Esophagus squamous epithelium (tissue), 5 donors: ENCODE measurements around the gene ITGA8. TPM values are rescaled to one million over a fixed set of nuclear protein-coding genes. Genes with fewer than 3 reads are reported as not detected.

ENCODE experiments used
- DNase-seq: peaks from one replicate; lab custom pipeline; 2025; lab: John Stamatoyannopoulos, UW
- H3K27ac ChIP-seq, 4 donors: fragments of 200-600 bp; sonication (generic); one replicate each; pipeline ENCODE4 v1.5.1; 2016 to 2019; ENCODE audit warnings: mild to moderate bottlenecking in 1 of 4
- H3K27me3 ChIP-seq, 4 donors: fragments of 200-600 bp; sonication (generic); 1 replicate in 3 of 4; 2 replicates in 1 of 4; pipeline versions ENCODE4 v1.5.1 to v1.6.0; 2017 to 2021; ENCODE audit warnings: antibody characterized with exemption in 1 of 4
- H3K36me3 ChIP-seq, 3 donors: fragments of 200-600 bp; sonication (generic); one replicate each; pipeline ENCODE4 v1.5.1; 2016 to 2019
- H3K4me1 ChIP-seq, 3 donors: fragments of 200-600 bp; sonication (generic); one replicate each; pipeline ENCODE4 v1.5.1; 2017 to 2019
- H3K4me3 ChIP-seq, 4 donors: fragments of 200-600 bp; sonication (generic); 1 replicate in 3 of 4; 2 replicates in 1 of 4; pipeline ENCODE4 v1.5.1; 2016 to 2019; ENCODE audit warnings: mild to moderate bottlenecking in 2 of 4, moderate library complexity in 1 of 4
- H3K9me3 ChIP-seq, 3 donors: fragments of 200-600 bp; sonication (generic); one replicate each; pipeline ENCODE4 v1.5.1; 2016 to 2019
- CTCF ChIP-seq, 6 experiments: fragments of 450-650 bp in 4 of 6; fragments of 200-600 bp in 2 of 6; sonication (generic) in 2 of 6; IDR thresholded peaks; one replicate each; pipeline ENCODE4 v1.5.1; 2016 to 2019; ENCODE audit warnings: antibody characterized with exemption in 6 of 6, mild to moderate bottlenecking in 4 of 6, moderate library complexity in 4 of 6
- POLR2A ChIP-seq, 4 donors: fragments of 450-650 bp; IDR thresholded peaks; one replicate each; pipeline ENCODE4 v1.6.1; 2017; ENCODE audit warnings: antibody characterized with exemption in 4 of 4, mild to moderate bottlenecking in 4 of 4, moderate library complexity in 3 of 4
- WGBS, 2 donors: methylation state at CpG; one replicate each; pipeline ENCODE4 v1.1.5; 2018; 5-methylcytosine and 5-hydroxymethylcytosine counted together
- intact Hi-C: fragments of 100-400 bp; cut with DNase I; formaldehyde crosslinking; loops from one replicate; pipeline ENCODE4 v1.15.0; 2022
- total RNA-seq, 4 donors: library from RNA; depleted of rRNA; stranded (reverse); fragments of >200 nt; gene quantifications; one replicate each; pipeline ENCODE4 v1.1.0, GENCODE V29; 2016
- donor health status: DM: yes; HTN: yes; CAD: no.

Gene ITGA8
- total RNA-seq, 4 donors from 2014 or later = 1.0 to 22.5 (median 7.5) TPM

- TF ChIP-seq CTCF (IDR thresholded peaks at IDR 0.05) = no peak
- TF ChIP-seq POLR2A (IDR thresholded peaks at IDR 0.05) = no peak
- DNase-seq = no peak
- no peaks in the 10 kb centered on the region for H3K4me1 ChIP-seq
- intact Hi-C loops = no loop called here
- no peaks in the 10 kb centered on the region for H3K27me3 ChIP-seq
- whole genome bisulfite sequencing, 2 donors = 64 to 71% methylated on average over 4 of the region's 4 CpGs
- no peak overlapping the region for H3K27ac ChIP-seq
- H3K36me3 ChIP-seq = no peaks in the 10 kb centered on the region
- no peaks in the 10 kb centered on the region for H3K9me3 ChIP-seq
- H3K4me3 ChIP-seq = no peak overlapping the region
Observed at GRCh38 chr10:15591937-15592336, 127.8 kb downstream of the ITGA8 start.

GRCh38 chr10:15591431-15591830, 128.3 kb downstream of the ITGA8 start:
- H3K27me3 ChIP-seq = no peaks in the 10 kb centered on the region
- no peak overlapping the region for H3K4me3 ChIP-seq
- H3K4me1 ChIP-seq = no peaks in the 10 kb centered on the region
- no peak for DNase-seq
- H3K9me3 ChIP-seq = no peaks in the 10 kb centered on the region
- intact Hi-C loops = no loop called here
- no peak overlapping the region for H3K27ac ChIP-seq
- WGBS, 2 donors = 64 to 71% methylated on average over 2 of the region's 2 CpGs
- H3K36me3 ChIP-seq = no peaks in the 10 kb centered on the region
- TF ChIP-seq CTCF (IDR thresholded peaks at IDR 0.05) (no peak), POLR2A (IDR thresholded peaks at IDR 0.05) (no peak)

- no peak overlapping the region for H3K27ac ChIP-seq
- H3K4me3 ChIP-seq = no peak overlapping the region
- no peaks in the 10 kb centered on the region for H3K27me3 ChIP-seq
- no peaks in the 10 kb centered on the region for H3K36me3 ChIP-seq
- DNase-seq = no peak
- TF ChIP-seq CTCF (IDR thresholded peaks at IDR 0.05) (no peak), POLR2A (IDR thresholded peaks at IDR 0.05) (no peak)
- H3K4me1 ChIP-seq = no peaks in the 10 kb centered on the region
- 50 to 52% methylated on average over 9 of the region's 9 CpGs for WGBS, 2 donors
- intact Hi-C loops = no loop called here
- H3K9me3 ChIP-seq = no peaks in the 10 kb centered on the region
Observed at GRCh38 chr10:15588635-15589508, 130.8 kb downstream of the ITGA8 start.

GRCh38 chr10:15588151-15588550, 131.6 kb downstream of the ITGA8 start:
- DNase-seq = no peak
- intact Hi-C loops = no loop called here
- no peaks in the 10 kb centered on the region for H3K36me3 ChIP-seq
- no peak overlapping the region for H3K27ac ChIP-seq
- WGBS, 2 donors = 69 to 71% methylated on average over 5 of the region's 5 CpGs
- no peaks in the 10 kb centered on the region for H3K27me3 ChIP-seq
- TF ChIP-seq CTCF (IDR thresholded peaks at IDR 0.05) (no peak), POLR2A (IDR thresholded peaks at IDR 0.05) (no peak)
- no peaks in the 10 kb centered on the region for H3K4me1 ChIP-seq
- no peak overlapping the region for H3K4me3 ChIP-seq
- H3K9me3 ChIP-seq = no peaks in the 10 kb centered on the region

GRCh38 chr10:15587271-15587670, 132.5 kb downstream of the ITGA8 start:
- DNase-seq = no peak
- Histone ChIP-seq H3K4me1 (no peaks in the 10 kb centered on the region), H3K36me3 (no peaks in the 10 kb centered on the region), H3K27ac (no peak overlapping the region), H3K9me3 (no peaks in the 10 kb centered on the region), H3K27me3 (no peaks in the 10 kb centered on the region), H3K4me3 (no peak overlapping the region)
- no peak for TF ChIP-seq POLR2A (IDR thresholded peaks at IDR 0.05)
- intact Hi-C loops = no loop called here
- 54 to 69% methylated on average over 3 of the region's 3 CpGs for WGBS, 2 donors
